Heart left ventricle (tissue), 13 donors: ENCODE results near the gene ITGA2.

Experiments used
- POLR2A ChIP-seq, 2 donors: fragments of 450-650 bp; IDR thresholded peaks; one replicate each; pipeline ENCODE4 v1.6.1; 2017; ENCODE audit warnings: antibody characterized with exemption in 2 of 2, mild to moderate bottlenecking in 2 of 2, moderate library complexity in 2 of 2
- TF ChIP-seq, protein P1 (sequence below), 12 donors: fragments of 200-600 bp; sonication (generic) in 4 of 12; IDR thresholded peaks; one replicate each; pipeline versions ENCODE4 v1.5.0 to v1.8.0; 2018 to 2022; ENCODE audit warnings: antibody characterized with exemption in 12 of 12, mild to moderate bottlenecking in 5 of 12
- donor health status: ischemic (EF 13 %, LVEDD 7.1; RV severe dilation, severe dysfunction).
- donor health status: DM: no; HTN: yes; CAD: no.
- donor health status: DM: no; HTN: no; CAD: no.
- donor health status: ischemic (EF 25% LVEDD 6.9; RV normal size, moderate dysfunction).
- donor health status: ischemic (EF 25% LVEDD 5.7; RV mildly dilated, moderate dysfunction).
- donor health status: ischemic (EF 35%, LVEDD 5.7; RV mildly dilated, moderate dysfunction).
- donor health status: nonischemic (EF 11% LVEDD 7.7; RV severe dilation, severe dysfunction).
- donor health status: DM: yes; HTN: yes; CAD: no.
- donor health status: PGD.
- donor health status: ischemic (EF 29% LVEDD 5.4; RV normal size, mild dysfunction).
- donor health status: nonischemic (EF 23%, LVEDD 6.1; RV moderate dilation, normal function).

DNA sequence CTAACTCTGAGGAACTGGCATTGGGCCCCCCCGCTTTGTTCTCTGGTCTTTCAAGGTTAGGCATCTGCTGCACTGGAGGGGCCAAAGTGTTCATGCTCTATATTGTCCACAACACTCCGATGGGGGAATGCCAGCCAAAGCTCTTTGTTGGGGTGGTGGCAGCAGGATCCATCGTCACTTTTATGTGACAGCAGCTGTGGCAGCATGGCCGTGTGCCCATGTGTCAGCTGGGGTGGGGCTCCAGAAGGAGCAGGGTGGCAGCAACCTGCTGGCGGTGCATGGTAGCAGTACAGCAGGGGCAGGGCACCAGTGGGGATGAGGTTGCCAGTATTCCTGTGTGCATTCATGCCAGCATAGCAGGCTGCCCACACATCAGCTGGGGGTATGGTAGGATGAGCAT lies 28.2 kb downstream of the ITGA2 start:
- TF ChIP-seq, protein P1, sequence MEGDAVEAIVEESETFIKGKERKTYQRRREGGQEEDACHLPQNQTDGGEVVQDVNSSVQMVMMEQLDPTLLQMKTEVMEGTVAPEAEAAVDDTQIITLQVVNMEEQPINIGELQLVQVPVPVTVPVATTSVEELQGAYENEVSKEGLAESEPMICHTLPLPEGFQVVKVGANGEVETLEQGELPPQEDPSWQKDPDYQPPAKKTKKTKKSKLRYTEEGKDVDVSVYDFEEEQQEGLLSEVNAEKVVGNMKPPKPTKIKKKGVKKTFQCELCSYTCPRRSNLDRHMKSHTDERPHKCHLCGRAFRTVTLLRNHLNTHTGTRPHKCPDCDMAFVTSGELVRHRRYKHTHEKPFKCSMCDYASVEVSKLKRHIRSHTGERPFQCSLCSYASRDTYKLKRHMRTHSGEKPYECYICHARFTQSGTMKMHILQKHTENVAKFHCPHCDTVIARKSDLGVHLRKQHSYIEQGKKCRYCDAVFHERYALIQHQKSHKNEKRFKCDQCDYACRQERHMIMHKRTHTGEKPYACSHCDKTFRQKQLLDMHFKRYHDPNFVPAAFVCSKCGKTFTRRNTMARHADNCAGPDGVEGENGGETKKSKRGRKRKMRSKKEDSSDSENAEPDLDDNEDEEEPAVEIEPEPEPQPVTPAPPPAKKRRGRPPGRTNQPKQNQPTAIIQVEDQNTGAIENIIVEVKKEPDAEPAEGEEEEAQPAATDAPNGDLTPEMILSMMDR (IDR thresholded peaks at IDR 0.05), result no peak
- TF ChIP-seq POLR2A (IDR thresholded peaks at IDR 0.05), result no peak
